GM04503 (cell line): Measurements from ENCODE around the gene NDUFC2.
"Not testable (repeated sequence)": the region's sequence is repeated elsewhere in the genome, so short reads cannot be mapped to it uniquely, and the experiment has no call there.

Experiments used
- DNase-seq: peaks from one replicate; pipeline ENCODE4 v3.0.0-alpha.2; 2012; ENCODE audit warnings: low read depth

The NDUFC2 gene

GRCh38 chr11:78054971-78055370 is 24.7 kb downstream of the NDUFC2 start:
- DNase-seq, result no peak

DNA sequence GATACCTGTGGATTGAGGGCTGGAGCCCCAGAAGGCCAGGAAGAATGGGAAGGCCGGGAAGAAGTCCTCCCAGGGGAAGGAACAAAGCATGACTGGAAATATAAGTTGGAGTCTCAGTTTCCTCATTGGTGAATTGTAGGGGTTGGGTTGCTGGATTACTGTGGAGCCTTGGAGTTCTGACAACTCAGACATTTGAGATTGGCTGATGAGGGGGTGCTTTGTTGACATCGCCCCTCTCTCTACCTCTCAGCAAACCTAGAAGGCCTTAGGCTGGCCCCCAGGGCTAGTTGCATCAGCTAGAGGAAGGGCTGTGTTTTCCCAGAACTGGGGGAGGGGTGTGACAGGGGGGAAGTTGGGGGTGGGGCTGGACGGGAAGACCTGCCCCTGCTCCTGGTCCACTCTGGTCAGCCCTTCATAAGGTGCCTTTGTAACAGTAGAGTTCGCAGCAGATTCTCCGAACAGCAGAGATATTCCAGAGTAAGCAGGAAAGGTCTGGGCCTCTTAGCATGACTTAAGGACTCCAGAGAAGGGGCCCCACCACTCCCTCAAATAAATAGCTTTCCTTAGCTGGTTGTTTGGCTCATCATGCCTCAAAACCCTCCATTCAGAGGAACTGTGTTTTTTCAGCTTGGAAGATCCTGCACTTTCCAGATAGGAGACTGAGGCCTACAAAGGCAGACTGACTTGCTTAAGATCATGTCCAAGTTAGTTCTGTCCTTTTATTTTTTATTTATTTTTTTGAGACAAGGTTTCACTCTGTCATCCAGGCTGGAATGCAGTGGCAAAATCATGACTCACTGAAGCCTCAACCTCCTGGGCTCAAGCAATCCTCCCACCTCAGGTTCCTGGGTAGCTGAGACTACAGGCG is 28.5 kb downstream of the NDUFC2 start:
- no peak for DNase-seq

DNA sequence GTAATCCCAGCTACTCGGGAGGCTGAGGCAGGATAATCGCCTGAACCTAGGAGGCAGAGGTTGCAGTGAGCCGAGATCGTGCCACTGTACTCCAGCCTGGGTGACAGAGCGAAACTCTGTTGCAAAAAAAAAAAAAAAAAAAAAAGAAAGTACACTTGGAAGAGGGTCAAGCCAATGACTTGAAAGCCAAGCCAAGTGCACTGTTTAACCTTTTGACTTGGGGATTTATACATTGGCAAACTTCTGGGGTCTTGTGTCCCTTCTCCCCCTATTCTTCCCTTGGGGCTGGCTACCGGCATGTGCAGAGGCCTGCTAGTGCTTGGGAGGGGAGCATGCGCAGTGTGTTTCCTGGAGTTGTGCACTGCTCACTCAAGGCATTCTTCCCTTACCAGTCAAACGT is 30.3 kb downstream of the NDUFC2 start:
- no peak for DNase-seq

DNA sequence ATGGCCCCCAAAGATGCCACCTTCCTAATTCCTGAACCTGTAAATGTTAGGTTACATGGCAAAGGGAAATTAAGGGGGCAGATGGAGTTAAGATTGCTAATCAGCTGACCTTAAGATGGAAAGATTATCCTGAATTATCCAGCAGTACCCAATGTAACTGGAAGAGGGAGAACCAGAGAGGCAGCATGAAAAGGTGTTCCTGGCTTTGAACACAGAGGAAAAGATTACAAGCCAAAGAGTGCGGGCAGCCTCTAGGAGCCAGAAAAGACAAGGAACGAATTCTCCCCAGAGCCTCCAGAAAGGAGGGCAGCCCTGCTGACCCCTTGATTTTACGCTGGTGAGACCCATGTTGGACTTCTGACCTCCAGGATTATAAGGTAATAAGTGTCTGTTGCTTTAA is 31.1 kb downstream of the NDUFC2 start:
- no peak for DNase-seq

GRCh38 chr11:78046486-78046854 is 33.2 kb downstream of the NDUFC2 start:
- DNase-seq, result no peak

DNA sequence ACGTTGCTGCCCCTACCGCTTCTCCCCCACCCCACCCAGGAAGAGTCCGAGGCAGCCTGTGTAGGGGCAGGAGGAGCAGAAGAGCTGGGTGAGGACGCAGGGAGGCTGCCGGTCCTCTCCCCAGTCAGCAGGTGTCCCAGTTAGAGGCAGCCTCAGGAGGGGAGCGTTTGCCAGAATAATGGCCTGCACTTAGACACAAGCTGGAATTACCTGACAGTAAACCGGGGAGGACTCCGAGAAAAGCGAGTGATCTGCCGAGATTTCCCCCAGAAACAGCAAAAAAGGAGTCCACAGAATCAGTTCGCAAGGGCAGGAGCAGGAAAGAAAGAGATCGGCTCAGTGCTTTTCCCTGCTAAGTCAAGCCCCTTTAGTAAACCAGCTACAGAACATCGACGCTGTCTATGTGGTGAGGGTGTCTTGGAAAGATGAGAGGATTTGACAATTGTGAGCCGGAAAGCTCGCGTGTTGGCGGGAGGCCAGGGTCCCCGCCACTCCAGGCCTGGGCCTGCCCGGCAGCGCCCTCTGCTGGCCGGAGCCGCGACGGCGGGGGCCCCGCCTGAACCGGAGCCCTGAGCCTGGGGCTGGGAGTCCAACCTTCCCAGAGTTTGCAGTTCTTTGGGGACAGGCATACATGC is 33.7 kb downstream of the NDUFC2 start:
- DNase-seq, result no peak

GRCh38 chr11:78044706-78045105 is 35.0 kb downstream of the NDUFC2 start:
- DNase-seq, result no peak

DNA sequence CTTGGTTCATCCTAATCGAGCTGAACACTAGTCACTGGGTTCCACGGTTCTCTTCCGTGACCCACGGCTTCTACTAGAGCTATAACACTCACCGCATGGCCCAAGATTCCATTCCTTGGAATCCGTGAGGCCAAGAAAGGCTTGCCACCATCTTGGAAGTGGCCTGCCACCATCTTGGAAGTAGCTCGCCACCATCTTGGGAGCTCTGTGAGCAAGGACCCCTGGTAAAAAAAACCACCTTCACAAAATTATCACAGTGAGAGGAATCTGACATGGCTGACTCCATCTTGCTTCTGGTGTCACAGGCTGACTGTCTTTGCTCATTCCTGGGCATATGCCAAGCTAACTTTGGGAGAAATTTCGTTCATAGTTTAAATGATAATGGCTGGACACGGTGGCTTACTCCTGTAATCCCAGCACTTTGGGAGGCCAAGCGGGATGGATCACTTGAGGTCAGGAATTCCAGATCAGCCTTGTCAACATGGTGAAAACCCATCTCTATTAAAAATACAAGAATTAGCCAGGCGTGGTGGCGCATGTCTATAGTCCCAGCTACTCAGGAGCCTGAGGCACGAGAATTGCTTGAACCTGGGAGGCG is 37.7 kb downstream of the NDUFC2 start:
- no peak for DNase-seq

- DNase-seq, result not testable (repeated sequence)
These were observed 38.3 kb downstream of the NDUFC2 start for GRCh38 chr11:78041380-78041719.

DNA sequence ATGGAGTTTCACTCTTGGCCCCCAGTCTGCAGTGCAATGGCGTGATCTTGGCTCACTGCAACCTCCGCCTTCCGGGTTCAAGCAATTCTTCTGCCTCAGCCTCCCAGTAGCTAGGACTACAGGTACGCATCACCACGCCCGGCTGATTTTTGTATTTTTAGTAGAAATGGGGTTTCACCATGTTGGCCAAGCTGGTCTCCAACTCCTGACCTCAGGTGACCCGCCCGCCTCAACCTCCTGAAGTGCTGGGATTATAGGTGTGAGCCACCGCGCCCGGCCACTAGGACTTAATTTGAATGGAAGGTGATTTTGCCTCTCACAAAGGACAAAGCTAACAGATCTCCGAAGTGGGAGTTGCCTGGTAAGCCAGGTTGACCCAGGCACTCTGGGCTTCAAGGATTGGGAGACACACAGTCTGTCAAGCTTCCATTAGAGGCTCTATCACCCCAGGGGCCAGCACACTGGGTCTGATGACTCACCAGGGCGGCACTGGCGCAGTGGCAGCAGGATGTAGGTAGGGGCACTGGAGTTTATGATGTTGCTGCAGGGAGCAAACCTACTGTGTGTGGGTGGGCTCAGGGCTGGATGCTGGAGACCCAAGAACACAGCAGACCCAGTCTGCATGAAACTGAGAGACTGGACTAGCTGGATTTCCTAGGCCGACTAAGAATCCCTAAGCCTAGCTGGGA is 38.8 kb downstream of the NDUFC2 start:
- no peak for DNase-seq

- DNase-seq, result peak; percentile 43
These were observed 39.6 kb downstream of the NDUFC2 start for GRCh38 chr11:78039919-78040671.

DNA sequence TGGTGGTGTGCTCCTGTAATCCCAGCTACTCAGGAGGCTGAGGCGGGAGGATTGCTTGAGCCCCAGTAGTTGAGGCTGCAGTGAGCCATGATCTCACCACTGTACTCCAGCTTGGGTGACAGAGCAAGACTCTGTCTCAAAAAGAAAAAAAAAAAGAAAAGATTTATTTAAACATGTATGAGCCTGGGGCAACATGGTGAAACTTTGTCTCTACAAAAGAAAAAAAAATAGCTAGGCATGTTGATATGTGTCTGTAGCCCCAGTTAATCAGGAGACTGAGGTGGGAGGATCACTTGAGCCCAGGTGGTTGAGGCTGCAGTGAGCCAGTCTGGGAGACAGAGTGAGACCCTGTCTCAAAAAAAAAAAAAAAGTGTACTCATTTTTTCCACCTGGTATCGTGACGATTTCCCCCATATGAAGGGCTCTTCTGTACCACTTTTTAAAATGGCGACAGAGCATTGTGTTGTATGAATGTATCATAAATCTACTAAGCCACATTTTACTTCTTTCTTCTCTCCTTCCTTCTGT is 40.2 kb downstream of the NDUFC2 start:
- DNase-seq, result no peak

GRCh38 chr11:78038697-78039313 is 40.9 kb downstream of the NDUFC2 start:
- no peak for DNase-seq

GRCh38 chr11:78037825-78038620 is 41.6 kb downstream of the NDUFC2 start:
- no peak for DNase-seq

- DNase-seq, result no peak
These were observed 42.6 kb downstream of the NDUFC2 start for GRCh38 chr11:78037056-78037455.

DNA sequence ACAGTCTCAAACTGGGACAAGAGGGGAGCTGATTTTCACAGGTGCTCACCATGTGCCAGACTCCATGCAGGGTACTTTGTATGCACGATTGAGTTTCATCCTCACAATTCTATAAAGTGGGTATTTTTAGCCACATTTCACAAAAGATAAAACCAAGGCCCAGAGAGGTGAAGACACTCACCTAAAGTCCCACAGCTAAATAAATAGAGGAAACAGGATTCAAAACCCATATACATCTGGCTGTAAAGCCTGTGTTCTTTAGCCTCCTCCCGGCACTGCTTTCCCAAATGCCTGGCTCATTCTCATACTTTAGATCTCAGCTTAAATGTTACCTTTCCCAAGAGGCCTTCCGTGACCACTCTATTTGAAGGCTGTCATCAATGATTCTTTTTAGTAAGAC is 43.3 kb downstream of the NDUFC2 start:
- no peak for DNase-seq

DNA sequence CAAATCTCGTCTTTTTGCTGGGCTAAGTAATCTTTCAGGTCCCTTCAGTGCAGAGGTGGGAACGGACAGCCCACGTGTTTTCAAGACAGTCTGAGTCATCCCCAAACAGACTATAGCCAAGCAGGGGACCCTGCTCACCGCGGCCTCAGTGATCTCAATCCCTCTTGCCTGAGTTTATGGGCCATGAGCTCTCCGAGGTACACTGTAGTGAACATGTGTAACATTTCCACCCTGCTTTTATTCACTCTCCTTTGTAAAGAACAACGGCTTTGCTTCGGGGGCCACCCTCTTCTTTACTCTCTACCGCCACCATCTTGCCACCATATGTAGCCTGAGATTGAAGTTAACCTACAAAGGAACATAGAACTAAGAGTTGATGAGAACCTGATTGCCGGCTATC is 45.0 kb downstream of the NDUFC2 start:
- no peak for DNase-seq

DNA sequence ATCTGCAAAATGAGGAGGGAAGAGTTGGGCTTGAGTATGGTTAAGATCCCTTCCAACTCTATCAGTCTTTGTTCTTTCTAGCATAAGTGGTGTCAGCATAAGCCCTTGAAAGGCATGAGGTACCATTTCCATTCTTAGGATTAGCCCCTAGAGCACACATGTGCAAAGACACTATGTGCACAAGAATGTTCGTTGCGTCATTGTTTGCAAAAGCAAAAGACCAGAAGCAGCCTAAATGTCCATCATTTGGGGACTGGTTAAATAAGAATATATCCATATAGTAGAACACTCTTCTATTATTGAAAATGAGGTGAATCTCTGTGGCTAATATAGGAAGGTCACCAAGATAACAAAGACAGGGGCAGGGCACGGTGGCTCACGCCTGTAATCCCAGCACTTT is 46.6 kb downstream of the NDUFC2 start:
- no peak for DNase-seq

DNA sequence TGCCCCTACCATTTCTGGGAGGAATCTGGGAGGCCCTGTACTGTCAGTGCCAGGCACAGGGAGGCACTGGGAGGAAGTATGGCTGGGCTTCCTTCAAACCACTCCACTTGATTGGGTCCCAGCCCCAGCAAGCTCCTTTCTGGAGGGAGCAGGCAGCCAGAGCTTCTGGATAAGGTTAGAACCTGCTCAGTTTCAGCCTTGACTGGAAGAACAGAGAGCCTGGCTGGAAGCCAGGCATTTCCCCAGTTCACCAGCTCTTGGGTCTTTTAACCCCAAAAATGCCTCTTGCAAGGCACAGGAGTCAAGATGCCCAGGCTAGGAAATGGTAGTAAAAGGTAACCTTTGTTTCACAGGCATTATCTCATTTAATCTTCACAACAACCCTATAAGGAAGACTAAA is 47.6 kb downstream of the NDUFC2 start:
- DNase-seq, result no peak

- no peak for DNase-seq
These were observed 48.0 kb downstream of the NDUFC2 start for GRCh38 chr11:78031629-78032028.
